RWPE2 (cell line): ENCODE results near the gene RBM41.

Source experiments
- ATAC-seq: fragments of 200-7000 bp; cut with Tn5 transposase; 3 replicates; pipeline ENCODE4 v1.9.1; 2021; ENCODE audit warnings: low read depth
- DNase-seq: peaks from one replicate; pipeline ENCODE4 v3.0.0-alpha.2; 2020; ENCODE audit warnings: low spot score
- H3K27ac ChIP-seq: fragments of 450-650 bp; 2 replicates; pipeline ENCODE4 v1.5.1; 2017; ENCODE audit warnings: mild to moderate bottlenecking; ENCODE audit not compliant: poor library complexity, severe bottlenecking
- H3K27me3 ChIP-seq: fragments of 250-450 bp; sonication (Bioruptor Pico); 2 replicates; pipeline ENCODE4 v1.5.1; 2021; ENCODE audit warnings: mild to moderate bottlenecking, moderate library complexity; ENCODE audit not compliant: insufficient read depth, poor library complexity, severe bottlenecking
- H3K36me3 ChIP-seq: fragments of 250-450 bp; sonication (Bioruptor Pico); 2 replicates; pipeline ENCODE4 v1.5.1; 2020; ENCODE audit warnings: low read depth, mild to moderate bottlenecking, moderate library complexity
- H3K4me1 ChIP-seq: fragments of 250-450 bp; sonication (Bioruptor Pico); 2 replicates; pipeline ENCODE4 v1.5.1; 2021; ENCODE audit warnings: mild to moderate bottlenecking, moderate library complexity; ENCODE audit not compliant: insufficient read depth, poor library complexity, severe bottlenecking
- H3K4me3 ChIP-seq: fragments of 250-450 bp; sonication (Bioruptor Pico); 2 replicates; pipeline ENCODE4 v1.5.1; 2021; ENCODE audit warnings: mild to moderate bottlenecking, moderate library complexity; ENCODE audit not compliant: severe bottlenecking
- H3K9me3 ChIP-seq: fragments of 250-450 bp; sonication (Bioruptor Pico); 2 replicates; pipeline ENCODE4 v1.5.1; 2021; ENCODE audit warnings: mild to moderate bottlenecking, moderate library complexity; ENCODE audit not compliant: severe bottlenecking
- CTCF ChIP-seq: fragments of 450-650 bp; IDR thresholded peaks from one replicate; pipeline ENCODE4 v1.5.1; 2017; ENCODE audit warnings: mild to moderate bottlenecking, moderate library complexity; ENCODE audit not compliant: poor library complexity, severe bottlenecking

Gene RBM41

GRCh38 chrX:107154787-107155620 is 36.4 kb upstream of the RBM41 start:
- H3K27me3 ChIP-seq = no peaks in the 10 kb centered on the region
- H3K9me3 ChIP-seq = no peaks in the 10 kb centered on the region
- DNase-seq (peak; percentile 69), ATAC-seq (peak; percentile 98)
- no peaks in the 10 kb centered on the region for H3K36me3 ChIP-seq
- H3K4me3 ChIP-seq = peak overlapping the region; percentile 33
- TF ChIP-seq CTCF = no peak
- H3K4me1 ChIP-seq = peaks cover 8% of the 10 kb centered on the region
- H3K27ac ChIP-seq = peak overlapping the region; percentile 78

DNA sequence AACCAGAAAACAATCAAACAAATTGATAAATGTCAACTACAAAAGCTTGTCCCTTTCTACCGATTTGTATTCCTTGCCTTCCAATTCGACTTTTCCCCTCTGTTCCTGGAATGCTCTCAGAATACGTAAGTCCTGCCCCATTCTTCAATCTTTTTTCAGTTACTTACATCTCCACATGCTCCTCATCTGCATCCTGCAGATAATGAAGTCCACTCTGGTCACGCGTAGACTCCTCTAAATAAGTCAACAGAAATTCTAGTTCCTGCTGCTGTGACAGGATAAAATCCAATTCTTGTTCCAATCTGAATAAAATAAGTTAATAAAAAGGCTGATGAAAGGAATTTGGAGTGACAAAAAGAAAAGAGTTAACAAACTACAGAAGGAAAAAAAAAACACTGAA is 34.4 kb upstream of the RBM41 start:
- no peak for ATAC-seq

DNA sequence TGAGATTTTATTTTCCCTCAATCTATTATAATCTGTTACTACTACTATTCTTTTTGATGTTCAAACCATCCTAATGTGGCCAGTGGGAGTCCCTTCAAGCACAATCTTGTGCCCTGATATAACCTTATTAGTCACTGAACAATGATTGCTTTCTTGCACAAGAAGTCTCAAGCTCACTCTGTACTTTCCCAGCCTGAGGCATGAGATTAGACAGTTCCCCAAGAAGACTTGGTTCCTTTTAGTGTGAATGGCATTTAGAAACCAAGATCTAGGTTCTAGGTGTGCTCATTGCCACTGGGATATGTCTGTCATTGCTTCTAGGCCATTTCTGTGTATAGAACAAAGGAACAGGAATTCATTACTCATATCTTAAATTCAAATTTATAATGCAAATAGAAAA is 28.0 kb upstream of the RBM41 start:
- no peaks in the 10 kb centered on the region for H3K27me3 ChIP-seq
- H3K36me3 ChIP-seq = 0 out of 2 replicates have a peak, but pooled peaks cover 9% of the 10 kb centered on the region
- TF ChIP-seq CTCF = no peak
- no peak for DNase-seq
- peaks cover 2% of the 10 kb centered on the region for H3K4me1 ChIP-seq
- H3K9me3 ChIP-seq = no peaks in the 10 kb centered on the region
- no peak overlapping the region for H3K4me3 ChIP-seq
- peak; percentile 35; the same call in 2 of the 3 replicates for ATAC-seq
- H3K27ac ChIP-seq = no peak overlapping the region

More for the DNA sequence above, 34.4 kb upstream of the RBM41 start:
- Histone ChIP-seq H3K4me1 (peaks cover 8% of the 10 kb centered on the region), H3K4me3 (no peak overlapping the region), H3K27ac (no peak overlapping the region), H3K9me3 (no peaks in the 10 kb centered on the region), H3K27me3 (no peaks in the 10 kb centered on the region), H3K36me3 (no peaks in the 10 kb centered on the region)
- TF ChIP-seq CTCF = no peak
- DNase-seq = no peak

- no peak for ATAC-seq
- TF ChIP-seq CTCF = no peak
- Histone ChIP-seq H3K27me3 (no peaks in the 10 kb centered on the region), H3K4me1 (peaks cover 20% of the 10 kb centered on the region), H3K9me3 (no peaks in the 10 kb centered on the region), H3K27ac (peak overlapping the region; percentile 90), H3K4me3 (peak overlapping the region; percentile 14), H3K36me3 (no peaks in the 10 kb centered on the region)
- no peak for DNase-seq
Measured at GRCh38 chrX:107135965-107136307, 17.3 kb upstream of the RBM41 start.
